Hematopoietic multipotent progenitor cell treated with erythropoietin and hydrocortisone succinate and interleukin-3 and kit ligand, for 15 days (in vitro differentiated cells): Measurements from ENCODE around the gene KHNYN.
"Not testable (repeated sequence)": the region's sequence is repeated elsewhere in the genome, so short reads cannot be mapped to it uniquely, and the experiment has no call there.

Experiments used
- DNase-seq: peaks from one replicate; pipeline ENCODE4 v3.0.0-alpha.2; 2015; ENCODE audit warnings: low spot score

KHNYN gene

DNA sequence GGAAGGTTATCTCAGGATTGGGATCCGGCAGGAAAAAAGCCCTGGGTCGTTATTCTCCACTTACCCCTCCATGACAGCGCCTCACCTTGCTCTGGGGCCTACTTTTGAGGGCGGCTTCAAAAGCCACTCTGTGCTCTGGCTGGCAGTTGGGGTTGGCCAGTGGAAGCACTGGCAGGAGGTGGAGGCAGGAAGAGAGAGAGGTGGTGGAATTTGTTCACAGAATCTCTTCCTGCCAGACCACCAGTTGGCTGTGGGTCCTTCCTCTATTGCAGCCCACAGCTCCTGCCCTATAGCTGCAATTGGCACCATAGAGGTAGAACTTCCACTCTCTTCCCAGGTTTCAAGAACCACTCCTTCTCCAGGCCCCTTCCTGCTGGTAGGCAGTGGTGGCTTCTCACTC lies 45.5 kb downstream of the KHNYN start:
- no peak for DNase-seq

GRCh38 chr14:24479999-24480398 lies 50.2 kb downstream of the KHNYN start:
- DNase-seq = not testable (repeated sequence)

DNA sequence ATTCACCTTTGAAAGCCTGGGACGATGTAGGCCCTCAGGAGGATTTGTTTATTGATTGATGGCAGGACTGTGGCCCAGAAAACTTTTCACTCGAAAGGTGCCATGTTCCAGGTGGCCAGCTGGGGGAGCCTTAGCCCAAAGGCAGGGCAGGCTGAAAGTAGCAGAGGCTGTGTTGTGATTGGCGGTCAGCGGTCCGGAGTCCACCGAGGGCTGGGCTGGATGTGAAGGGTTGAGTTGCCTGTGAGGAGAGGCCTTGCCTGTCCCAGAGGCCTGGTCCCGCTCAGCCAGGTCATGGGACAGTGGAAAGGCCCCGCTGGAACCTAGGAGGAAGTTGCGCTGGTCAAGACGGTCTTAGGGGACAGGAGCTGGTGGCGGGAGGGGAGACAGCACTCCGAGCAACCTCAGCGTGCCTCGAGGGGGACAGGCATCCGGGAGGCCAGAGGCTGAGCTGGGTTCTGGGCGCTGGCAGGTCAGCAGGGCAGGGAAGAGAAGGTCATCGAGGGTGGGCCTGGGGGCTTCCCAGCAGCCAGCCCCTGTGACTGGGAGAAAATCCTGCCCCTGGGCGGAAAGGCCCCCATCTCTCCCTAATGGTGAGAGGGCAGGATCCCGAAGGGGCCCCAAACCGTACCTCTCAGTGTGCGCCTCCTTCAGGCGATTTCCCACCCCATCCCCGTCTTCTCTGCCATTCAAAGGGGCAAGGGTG lies 52.0 kb downstream of the KHNYN start:
- DNase-seq = peak; percentile 6

DNA sequence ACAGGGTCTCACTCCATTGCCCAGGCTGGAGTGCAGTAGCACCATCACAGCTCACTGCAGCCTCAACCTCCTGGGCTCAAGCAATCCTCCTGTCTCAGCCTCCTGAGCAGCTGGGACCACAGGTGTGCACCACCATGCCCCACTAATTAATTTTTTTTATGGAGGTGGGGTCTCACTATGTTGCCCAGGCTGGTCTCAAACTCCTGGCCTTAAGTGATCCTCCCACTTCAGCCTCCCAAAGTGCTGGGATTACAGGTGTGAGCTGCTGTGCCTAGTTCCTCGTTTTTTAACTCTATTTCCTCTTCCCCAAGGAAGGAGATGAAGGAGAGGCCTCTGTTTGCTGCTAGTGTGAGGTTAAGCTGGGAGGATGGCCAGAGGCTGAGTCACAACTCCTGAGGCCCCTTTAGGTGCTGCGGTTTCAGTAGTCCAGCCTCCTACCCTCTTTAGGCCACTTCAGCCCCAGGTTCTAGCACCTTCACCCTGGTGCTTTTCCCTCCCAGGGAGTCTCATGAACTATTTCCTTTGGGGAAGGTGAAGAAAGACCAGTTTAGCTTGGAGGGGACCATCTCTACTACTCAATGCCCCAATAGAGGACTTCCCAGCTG lies 53.0 kb downstream of the KHNYN start:
- not testable (repeated sequence) for DNase-seq

DNA sequence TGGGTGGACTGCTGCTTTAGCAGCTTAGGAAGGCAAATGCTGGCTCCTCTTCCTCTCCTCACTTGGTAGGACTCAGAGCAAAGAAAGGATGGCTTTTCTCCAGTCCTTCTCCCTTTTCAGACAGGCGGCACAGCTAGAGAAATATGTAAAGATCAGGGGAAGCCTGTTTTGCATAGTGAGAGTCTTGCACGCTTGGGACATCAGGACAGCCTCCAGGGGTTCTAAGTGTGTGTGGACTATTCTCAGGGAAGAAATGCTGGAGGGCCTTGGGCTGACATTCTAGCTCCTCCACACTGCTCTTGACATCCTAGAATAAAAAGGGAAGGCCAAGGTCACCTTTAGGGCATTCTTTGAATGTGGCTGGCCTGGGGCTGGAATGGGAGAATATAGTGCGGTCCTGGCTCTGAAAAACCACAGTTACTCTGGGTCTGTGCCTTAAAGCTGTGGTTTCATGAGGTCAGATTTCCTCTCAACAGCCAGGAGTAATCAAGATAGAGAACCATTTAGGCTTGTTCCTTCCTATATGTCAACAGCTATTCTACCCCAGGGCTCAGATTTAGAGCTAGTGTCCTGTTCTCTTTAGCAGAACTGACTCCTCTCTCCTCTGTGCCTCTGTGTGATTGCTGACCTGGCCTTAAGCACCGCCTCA lies 54.0 kb downstream of the KHNYN start:
- no peak for DNase-seq
